Colon (tissue), 2 donors: ENCODE measurements around the gene NPPB.

Source experiments
- FAIRE-seq: peaks from 2 replicates; lab custom pipeline; 2012; peaks lifted over from hg19 to GRCh38; lab: Jason Lieb, UNC
- donor health status: control.
- donor health status: control.

The NPPB gene

DNA sequence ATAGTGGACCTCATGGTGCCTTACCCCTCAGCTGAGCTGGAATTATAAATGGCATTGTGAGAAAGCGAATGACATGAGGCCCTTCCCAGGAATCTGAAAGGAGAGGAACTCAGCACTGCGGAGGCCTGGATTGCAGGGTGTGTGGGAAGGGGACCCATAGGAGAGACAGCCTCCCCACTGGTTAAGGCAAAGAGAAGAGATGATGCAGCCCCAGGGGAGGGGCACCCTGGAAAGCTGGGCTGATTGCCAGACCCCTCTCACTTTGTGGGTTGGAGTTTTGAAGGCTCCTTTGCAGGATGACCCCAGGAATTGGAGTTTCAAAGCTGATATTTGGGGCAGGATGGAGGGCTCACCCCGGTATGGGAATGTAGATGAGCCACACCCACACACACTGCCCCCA is 2.0 kb downstream of the NPPB start:
- FAIRE-seq: no peak

DNA sequence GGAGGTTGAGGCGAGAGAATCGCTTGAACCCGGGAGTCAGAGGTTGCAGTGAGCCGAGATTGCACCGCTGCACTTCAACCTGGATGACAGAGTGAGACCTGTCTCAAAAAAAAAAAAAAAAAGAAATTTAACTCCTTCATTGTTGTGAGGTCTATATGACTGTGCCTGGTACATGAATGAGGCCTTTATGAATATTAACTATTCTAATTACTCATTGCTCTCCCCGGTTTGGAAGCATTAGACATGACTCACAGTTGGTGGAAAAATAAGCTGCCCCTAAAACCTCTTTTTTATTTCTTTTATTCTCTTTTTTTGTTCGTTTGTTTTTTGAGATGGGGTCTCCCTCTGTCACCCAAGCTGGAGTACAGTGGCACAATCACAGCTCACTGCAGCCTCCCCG is 3.3 kb downstream of the NPPB start:
- no peak for FAIRE-seq

DNA sequence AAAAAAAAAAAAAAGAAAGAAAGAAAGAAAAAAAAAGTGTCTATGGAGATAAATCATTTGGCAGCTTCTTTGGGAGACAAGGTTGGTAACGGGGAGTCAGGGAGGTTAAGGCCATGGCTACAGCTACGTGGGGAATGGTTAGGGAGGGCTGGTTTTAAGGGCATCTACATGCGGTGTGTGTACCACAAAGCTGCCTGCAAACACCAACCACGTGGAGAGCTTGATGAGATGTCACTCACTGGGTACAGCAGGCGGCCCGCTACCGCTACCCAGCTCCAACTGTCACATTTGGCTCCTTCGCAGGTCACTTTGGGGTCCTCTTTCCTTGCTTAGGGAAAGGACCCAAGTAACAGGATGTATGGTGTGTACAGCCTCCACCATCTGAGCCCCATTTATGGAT is 4.2 kb downstream of the NPPB start:
- FAIRE-seq: no peak

DNA sequence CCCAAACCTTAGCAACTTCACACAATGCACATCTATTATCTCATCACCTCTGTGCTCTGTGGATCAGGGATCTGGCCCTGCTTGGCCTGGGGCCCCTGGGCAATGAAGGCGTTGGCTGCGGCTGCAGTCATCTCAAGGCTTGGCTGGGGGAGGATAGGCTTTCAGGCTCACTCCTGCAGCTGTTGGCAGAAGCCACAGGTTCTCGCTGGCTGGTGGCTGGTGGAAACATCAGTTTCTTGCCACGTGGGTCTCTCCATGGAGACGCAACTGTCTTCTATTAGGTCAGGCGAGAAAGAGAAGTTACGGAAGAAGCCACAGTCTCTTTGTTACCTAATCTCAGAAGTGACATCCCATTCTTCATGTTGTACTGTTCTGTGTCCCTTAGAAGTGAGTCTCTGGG is 7.6 kb downstream of the NPPB start:
- FAIRE-seq: no peak

DNA sequence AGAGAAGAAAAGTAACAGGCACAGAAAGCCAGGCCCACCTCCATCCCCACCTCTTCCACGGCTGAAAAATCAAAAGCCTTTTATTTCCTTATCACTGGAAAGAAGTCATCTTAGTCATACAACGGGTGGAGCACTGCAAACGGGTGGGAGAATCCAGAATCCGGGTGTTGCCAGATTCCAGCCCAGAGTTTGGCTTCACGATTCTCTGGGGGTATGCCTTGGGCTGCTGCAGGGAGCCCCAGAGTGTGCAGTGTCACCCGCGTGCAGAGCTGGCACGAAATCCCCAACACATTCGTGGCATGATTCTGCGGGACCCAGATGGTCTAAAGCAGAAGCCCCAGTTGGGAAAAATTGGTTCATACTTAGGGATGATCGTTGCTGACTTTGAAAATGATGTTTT is 8.6 kb downstream of the NPPB start:
- FAIRE-seq: no peak

DNA sequence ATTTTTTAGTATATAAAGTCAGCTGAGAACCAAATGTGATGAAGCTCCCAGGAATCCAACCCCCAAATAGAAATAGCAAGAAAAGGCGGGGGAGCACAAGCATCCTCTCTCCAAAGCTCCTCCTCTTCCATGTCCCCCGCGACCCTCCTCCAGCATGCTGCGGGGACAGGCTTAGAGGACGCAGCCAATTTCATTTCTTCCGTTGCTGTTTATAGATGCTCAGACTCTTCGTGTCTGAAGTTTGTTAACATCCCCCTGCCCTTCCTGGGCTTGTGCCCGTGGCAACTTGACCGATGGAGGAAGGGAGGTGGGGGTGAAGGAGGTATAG is 10.4 kb downstream of the NPPB start:
- FAIRE-seq: no peak

DNA sequence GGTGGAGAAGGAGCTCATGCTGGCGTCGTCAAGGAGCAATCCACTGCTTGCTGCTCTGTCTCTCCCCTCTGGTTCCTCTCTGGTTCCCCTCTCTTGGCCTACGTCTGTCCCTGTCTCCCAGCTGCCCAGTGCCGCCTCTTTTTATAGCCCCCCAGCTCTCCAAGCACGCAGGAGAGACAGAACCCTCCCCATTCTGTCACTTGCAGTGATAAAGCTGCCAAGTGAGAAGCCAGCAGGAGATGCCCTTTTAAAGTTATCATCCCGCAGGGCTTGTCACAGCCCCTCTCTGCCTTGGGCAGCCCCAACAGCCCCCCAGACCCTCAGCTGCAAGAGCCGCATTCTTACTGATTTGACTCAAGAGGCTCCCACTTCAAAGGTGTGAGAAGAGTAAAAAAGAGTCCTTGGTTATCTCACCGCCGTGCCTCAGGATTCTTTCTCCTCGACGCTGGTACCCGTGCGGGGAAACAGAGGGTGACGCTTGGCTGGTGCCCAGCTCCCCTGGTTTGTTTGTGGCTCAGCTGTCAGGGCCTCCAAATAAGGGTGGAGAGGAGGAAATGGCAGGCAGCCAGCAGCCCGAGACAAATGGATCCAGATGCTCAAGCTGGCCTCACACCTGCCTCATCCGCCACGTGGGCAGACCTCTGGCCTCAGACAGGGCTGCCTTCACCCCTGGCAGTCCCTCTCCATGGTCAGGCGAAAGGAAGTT is 10.9 kb downstream of the NPPB start, which contains the start of gene NPPA:
Gene NPPA (minus strand): TSS at position 117 of the 706 bp plus-strand sequence. CDS start 99 bp downstream, at position 18.
- FAIRE-seq: no peak

DNA sequence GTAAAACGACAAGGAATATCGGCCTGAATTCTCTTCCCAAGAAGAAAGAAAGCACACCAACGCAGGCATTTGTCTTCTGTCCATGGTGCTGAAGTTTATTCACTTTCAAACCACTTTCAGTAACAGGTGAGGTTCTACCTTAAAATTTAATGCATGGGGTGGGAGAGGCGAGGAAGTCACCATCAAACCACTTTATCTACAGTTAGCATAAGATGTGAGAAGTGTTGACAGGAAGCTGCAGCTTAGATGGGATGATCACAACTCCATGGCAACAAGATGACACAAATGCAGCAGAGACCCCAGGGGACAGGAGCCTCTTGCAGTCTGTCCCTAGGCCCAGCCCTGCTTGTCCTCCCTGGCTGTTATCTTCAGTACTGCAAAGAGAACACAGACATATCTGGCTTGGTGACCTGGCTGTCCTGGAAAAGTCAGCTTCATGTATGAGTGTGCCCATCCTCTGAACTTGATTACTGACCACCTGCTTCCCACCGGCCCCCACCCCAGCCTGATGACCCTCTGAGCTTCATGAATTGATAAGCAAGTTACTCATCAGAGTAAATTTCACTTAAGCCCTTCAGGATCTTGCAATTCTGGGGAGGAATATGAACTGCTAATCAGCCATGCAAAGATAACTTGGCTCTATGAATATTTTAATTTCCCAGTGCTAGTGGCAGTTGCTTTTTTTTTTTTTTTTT is 13.0 kb downstream of the NPPB start:
- no peak for FAIRE-seq

DNA sequence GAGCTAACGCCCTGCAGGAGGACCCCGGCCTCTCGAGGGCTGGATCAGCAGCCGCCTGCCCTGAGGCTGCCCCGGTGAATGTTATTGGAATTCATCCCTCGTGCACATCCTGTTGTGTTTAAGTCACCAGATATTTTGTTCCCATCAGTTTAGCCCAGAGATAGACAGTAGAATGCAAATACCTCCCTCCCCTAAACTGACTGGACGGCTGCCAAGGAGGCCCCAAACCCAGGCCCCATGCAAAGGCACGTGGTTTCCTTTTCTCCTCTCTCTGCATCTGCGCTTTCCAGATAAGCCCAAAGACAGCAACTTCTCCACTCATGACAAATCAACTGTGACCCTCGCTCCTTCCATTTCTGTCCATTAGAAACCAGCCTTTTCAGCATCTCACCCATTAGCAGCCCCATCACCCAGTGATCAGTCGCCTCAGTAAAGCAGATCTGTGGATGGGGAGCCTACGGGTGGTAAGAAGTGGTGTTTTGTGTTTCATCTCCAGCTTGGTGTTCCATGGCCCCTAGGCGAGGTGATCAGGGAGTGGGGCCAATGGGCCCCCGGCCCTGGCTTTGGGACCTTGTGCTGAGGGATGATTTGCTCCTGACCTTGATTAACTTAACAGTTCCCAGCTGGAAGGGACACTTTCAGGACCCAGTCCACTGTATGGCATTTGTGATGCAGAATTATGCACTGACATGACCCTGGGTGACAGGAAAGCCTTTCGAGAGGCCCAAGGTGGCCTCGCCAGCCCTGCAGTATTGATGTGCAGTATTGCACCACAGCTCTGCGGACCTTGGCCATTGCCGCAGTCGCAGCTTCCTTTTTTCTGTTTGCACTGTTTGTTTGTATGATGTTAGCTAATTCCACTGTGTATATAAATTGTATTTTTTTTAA is 16.3 kb downstream of the NPPB start:
- FAIRE-seq: no peak

DNA sequence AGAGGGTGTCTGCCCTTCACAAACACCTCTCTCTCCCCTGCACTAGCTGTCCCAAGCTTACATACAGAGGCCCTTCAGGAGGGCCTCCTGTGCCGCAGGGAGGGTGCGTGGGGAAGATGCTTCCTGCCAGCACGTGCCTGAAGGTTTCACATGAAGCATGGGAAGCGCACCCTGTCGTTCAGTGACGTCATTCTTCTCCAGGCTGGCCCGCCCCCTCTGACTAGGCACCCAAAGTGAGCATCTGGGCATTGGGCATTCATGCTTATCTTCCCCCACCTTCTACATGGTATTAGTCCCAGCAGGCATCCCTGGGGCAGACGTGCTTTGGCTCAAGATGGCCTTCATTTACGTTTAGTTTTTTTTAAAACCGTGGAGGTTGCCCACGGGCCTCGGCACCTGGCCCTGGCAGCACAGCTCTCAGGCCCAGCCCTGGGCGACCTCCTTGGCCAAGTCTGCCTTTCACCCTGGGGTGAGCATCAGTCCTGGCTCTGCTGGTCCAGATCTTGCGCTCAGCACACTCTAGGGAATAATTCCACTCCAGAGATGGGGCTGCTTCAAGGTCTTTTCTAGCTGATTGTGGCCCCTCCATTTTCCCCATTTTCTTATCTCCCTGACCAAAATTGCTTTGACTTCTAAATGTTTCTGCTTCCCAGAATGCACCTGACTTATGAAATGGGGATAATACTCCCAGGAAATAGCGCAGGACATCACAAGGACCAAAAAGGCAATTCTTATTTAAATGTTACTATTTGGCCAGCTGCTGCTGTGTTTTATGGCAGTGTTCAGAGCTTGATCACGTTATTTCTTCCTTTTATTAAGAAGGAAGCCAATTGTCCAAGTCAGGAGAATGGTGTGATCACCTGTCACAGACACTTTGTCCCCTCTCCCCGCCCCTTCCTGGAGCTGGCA is 17.2 kb downstream of the NPPB start:
- no peak for FAIRE-seq

DNA sequence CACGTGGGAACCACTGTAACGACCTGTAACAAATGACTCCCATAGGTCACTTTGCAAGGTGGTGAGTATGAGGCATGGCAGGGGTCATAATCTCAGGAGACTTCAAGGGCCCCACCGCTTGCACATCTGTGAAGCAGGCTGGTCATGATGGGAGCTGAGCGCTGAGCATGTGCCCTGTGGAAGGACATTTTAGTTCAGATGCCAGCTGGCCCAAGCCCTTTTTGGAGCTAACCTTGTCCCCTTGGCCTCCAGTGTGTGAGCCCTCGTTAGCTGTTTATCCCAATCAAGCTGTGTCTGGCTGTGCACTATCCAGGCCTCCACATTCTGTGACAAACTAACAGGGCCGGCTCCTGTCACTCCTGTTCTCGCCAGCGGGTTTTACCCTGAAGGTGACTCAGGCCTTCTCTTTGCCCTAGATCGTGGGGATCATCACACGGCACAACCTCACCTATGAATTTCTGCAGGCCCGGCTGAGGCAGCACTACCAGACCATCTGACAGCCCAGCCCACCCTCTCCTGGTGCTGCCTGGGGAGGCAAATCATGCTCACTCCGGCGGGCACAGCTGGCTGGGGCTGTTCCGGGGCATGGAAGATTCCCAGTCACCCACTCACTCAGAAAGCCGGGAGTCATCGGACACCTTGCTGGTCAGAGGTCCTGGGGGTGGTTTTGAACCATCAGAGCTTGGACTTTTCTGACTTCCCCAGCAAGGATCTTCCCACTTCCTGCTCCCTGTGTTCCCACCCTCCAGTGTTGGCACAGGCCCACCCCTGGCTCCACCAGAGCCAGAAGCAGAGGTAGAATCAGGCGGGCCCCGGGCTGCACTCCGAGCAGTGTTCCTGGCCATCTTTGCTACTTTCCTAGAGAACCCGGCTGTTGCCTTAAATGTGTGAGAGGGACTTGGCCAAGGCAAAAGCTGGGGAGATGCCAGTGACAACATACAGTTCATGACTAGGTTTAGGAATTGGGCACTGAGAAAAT is 18.7 kb downstream of the NPPB start:
- FAIRE-seq: no peak

DNA sequence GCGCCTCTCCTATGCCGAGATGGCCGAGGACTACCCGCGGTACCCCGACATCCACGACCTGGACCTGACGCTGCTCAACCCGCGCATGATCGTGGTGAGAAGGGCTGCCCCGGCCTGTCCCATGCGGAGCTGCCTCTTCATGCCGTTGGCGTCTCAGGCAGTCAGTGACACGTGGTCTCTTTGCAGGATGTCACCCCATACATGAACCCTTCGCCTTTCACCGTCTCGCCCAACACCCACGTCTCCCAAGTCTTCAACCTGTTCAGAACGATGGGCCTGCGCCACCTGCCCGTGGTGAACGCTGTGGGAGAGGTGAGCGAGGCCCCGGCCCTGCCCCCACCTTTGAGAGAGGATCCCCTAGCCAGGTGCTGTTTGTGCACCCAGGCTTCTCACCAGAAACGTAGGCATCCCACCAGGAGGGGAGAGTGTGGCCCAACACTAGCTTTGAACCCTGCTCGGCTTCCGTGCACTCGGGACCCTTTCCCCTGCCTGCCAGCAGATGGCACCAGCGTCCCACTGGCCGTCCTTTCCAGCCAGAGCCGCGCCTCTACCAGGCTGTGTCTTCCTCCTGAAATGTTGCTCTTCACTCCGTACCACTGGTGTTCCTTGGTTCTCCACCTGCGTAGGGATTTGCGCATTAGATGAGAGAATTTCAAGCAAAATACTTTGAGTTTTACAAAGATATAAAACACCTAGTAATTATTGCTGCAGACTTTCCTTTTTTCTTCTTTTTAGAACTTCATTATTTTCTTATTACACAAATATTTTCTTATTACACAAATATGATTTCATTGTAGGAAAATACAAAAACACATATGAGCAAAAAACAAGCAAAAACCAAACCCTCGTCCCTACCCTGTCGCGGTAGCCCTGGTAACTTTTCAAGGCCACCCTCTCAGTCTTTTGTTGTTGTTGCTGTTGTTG is 20.1 kb downstream of the NPPB start:
- FAIRE-seq: no peak

DNA sequence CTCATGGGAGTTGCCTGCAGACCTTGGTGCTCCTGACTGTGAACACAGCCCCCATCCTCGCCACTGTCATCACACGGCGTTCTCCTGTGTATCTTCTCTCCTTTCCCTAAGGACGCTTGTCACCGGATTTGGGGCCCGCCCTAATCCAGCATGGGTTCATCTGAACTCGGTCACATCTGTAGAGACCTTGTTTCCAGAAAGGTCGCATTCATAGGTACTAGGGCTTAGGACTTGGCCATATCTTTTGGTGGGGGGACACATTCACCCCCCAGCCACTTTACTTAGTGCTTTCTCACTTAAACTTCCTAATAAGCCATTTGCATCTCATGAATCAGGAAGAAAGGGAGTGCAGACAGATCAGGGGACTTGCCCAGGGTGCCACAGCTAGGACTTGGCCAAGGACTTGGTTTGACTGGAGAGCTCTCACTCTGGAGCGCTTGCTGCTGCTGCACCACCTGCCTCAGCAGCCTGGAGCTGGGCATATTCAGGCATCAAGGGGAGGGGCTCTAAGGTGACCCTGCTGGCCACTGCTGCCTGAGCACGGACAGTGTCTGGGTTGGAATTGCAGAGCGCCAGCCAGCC is 20.9 kb downstream of the NPPB start:
- FAIRE-seq: no peak

DNA sequence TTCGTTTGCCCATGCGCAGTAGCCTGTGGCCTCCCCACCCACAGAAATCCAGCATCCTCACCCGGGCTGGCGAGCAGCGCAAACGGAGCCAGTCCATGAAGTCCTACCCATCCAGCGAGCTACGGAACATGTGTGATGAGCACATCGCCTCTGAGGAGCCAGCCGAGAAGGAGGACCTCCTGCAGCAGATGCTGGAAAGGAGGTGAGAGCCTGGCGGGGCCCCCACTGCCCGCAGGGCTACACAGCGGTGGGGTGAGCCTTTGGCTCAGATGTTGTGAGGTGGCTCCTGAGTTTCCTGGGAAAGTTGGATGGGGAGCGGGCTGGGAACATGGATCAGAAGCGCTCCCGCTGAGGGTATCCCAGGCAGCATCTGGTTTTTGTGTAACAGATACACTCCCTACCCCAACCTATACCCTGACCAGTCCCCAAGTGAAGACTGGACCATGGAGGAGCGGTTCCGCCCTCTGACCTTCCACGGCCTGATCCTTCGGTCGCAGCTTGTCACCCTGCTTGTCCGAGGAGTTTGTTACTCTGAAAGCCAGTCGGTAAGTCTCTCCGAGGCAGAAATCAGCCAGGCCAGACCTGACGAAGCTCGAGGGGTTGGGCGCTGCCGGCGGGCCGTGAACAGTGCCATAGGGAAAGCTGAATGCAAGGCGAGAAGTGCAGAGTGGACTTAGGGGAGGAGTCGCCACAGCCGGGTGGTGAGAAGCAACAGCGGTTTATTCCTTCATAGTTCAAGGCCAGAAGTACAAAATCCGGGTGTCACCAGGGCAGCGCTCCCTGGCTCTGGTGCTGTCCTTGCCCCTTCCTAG is 21.6 kb downstream of the NPPB start:
- no peak for FAIRE-seq

DNA sequence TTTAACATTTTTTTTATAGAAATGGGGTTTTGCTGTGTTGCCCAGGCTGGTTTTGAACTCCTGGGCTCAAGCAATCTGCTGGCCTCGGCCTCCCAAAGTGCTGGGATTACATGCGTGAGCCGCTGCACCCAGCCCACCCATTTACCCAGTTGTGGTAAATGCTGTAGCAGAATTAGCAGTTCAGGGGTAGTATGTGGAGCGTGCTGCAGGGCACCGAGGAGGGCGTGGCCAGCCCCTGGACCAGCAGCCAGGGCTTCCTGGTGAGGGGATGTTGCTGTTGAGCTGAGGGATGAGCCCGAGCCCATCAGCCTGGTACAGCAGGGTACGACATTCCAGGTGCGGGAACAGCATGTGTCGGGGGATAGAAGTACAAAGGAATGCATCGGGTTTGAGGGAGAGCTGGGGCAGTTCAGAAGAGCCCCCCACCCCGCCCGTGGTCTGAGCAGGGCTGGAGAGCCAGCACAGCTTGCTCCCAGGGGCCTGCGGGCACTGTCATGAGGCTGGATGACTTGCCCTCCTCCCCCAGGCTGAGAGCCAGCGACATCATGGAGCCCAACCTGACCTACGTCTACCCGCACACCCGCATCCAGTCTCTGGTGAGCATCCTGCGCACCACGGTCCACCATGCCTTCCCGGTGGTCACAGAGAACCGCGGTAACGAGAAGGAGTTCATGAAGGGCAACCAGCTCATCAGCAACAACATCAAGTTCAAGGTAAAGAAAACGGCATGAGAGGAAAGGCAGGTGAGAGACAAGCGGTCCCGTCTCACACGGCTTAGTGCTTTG is 23.1 kb downstream of the NPPB start:
- FAIRE-seq: no peak

DNA sequence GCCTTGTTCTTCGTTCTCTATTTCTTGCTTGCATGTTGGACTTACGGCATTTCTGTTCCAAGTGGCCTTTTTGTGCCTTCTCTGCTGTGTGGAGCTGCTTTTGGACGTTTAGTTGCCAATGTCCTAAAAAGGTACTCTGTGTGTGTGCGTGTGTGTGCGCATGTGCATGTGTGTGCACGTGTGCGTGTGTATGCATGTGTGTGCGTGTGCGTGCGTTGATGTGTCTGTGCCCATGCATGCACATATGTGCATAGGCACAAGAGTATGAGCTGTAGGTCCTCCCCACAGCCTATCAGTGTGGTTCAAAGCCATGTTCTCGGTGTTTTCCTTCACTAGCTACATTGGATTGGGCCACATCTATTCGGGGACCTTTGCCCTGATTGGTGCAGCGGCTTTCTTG is 24.8 kb downstream of the NPPB start:
- no peak for FAIRE-seq

DNA sequence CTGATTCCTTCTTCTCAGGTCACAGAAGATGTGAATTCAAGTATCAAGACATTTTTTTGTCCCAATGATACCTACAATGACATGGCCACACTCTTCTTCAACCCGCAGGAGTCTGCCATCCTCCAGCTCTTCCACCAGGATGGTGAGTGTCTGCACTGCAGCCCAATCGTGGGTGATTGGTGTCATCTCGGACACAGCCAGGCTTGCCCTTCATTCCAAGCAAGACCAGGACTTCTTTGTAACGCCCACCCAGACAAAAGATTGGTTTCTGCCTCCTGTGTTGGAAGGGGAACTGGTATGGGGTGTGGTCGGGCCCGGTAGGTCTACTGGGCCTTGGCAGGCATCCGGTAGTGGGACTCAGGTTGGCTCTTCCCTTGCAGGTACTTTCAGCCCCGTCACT is 25.2 kb downstream of the NPPB start:
- no peak for FAIRE-seq
